8988T (cell line): Measurements from ENCODE around the gene PSMD1.
"Not testable (repeated sequence)": the region's sequence is repeated elsewhere in the genome, so short reads cannot be mapped to it uniquely, and the experiment has no call there.

Source experiments
- DNase-seq: peaks from one replicate; pipeline ENCODE4 v3.0.0; 2011

PSMD1 gene

DNA sequence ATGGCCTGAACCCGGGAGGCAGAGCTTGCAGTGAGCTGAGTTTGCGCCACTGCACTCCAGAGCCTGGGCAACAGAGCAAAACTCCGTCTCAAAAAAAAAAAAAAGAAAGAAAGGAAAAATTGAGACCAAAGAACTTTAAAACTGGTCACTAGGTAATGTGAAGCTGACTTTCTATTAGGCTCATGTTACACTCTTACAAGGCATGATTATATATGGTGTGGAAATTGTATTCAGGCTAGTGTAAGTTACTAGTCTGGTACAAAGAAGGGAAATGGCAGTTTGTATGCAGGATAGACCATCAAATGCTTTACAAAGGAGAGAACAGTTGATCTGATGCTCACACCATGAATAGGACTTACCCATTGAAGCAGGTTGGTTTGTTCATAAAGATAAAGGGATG lies 106.3 kb downstream of the PSMD1 start:
- DNase-seq, result no peak

DNA sequence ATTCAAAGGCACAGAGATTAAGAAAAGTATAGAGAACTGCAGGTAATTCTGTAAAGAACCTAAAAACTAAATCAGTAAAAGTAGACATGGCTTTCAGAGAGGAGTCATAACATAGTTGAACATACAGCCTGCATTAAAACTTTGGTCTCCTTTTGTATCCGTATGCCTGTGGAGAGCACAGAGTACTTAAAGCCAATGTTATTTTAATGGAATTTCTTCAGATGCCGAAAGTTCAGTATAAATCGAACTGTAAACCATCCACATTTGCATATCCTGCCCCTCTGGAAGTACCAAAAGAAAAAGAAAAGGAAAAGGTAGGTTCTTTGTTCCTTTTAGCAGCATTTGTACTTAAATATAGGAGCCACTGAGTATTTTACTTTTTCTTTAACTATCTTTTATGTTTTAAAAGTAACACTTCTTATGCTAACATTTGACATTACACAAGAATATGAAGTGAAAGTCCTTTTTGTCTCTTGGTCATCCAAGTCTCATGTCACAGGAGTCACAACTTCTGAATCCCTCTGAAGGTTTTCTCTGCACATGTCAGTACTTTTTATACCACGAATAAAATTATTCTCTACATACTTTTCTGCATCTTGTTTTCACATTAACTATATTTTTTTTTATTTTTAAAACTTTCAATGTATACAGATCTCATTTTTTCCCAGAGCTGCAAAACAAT lies 106.9 kb downstream of the PSMD1 start:
- no peak for DNase-seq

DNA sequence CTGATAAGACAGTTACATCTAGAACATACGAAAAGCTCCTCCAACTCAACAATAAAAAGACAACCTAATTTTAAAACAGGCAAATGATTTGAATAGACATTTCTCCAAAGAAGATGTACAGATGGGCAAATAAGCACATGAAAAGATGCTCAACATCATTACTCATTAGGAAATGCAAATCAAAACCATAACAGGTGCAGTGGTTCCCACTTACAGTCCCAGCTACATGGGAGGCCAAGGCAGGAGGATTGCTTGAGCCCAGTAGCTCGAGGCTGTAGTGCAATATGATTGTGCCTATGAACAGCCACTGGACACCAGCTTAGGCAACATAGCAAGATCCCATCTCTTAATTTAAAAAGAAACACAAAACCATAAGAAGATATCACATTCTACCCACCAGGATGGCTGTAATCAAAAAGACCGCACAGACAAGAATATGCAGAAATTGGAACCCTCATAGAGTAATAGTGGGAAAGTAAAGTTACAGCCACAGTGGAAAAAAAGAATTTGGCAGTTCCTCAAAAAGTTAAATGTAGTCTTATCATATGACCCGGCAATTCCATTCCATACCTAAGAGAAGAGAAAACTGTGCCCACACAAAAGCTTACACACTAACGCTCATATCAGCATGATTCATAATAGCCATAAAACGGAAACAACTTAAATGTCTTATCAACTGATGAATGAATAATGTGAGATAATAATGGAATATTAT lies 111.2 kb downstream of the PSMD1 start:
- no peak for DNase-seq

DNA sequence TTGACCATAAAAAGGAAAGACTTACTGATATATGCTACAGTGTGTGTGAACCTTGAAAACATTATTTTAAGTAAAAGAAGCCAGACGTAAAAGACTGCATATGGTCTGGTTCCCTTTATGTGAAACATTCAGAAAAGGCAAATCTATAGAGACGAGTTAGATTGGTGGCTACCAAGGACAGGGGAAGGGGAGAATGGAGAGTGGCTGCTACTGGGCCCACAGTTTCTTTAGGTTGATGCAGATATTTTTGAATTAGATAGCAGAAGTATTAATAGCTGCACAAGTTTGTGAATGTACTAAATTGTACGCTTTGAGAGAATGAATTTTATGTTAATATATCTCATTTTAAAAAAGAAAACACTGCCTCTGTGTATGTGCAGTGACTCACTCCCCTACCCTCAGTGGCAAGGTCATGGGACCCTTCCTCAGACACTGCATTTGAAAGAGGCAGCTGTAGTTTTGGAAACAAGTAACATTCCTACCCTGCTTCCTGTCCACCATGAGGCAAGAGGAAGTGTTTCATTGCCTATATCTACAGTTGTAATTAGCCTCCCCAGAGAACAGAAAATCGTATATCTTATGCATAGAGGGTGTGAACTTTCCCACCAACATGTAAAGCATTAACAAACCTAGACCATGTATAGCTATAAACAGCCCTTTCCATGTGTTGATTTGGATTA lies 111.9 kb downstream of the PSMD1 start:
- DNase-seq, result no peak

DNA sequence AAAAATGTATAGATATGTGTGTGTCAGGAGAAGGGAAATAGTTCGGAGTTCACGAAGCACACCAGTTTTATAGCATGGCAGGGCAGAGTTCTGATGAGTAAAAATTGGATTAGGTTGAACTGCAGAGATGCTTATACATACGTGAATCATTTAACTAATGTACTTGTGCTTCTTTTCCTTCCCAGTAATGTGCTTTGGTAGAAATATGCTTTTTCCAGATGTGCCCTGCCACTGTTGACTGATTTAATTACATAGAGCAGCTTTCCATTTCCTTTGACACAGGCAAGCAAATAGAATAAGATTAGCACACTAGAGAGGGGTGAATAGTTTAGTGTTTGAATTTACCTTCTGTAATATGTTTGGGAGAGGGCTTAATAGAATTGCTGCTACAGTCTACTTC lies 112.8 kb downstream of the PSMD1 start:
- no peak for DNase-seq

DNA sequence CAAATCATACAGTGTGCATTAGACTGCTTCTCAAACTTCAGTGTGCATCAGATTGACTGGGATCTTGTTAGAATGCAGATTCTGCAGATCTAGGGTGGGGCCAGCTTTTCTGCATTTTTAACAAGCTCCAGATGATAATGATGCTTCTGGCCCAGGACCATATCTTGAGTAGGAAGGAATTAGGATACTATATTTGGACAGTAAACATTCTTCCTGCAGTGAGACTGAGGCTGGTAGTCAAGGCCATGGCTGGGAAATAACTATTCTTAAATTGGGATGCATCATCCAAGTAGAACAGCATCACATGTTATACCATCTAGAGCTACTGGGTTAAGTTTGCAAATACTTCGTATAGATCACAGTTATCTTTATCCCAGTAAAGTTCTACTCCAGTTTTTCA lies 113.4 kb downstream of the PSMD1 start:
- no peak for DNase-seq

DNA sequence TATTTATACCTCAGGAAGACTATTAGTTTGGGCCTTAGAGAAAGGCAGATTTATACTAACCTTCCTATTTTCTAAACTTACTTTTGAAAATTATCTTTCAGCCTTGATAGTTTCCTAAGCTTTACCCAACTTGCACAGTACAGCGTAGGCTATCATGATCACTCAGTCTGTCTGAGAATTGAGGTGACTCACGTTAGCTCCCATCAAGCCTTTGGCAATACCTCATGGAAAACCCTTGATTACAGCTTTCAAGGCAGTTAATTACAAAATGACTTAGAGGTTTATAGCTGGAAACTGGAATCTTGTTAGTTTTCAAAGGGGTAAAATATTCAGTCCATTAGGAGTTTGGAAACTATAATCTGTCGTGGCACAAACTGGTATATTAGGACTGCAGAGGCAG lies 115.4 kb downstream of the PSMD1 start:
- DNase-seq, result no peak

DNA sequence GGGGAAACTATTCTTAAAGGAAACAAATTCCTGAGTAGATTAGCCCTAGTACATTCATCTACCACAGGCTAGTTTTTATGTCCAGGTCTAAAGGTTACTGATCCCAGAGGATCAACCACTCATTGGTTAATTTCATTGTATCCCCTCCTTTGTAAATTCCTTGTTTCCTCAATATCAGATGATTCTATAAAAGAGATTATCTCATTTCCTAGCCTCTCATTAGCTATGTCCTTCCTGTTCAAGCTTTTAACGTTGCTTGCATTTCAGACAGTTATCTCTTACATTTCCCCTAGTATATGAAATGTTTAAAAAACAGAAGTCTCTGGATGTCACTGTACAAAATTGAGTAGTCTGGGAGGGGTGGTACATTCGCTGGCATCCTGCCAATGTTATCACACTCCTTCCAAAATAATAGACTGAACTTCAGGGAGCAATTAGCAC lies 117.6 kb downstream of the PSMD1 start:
- DNase-seq, result no peak

DNA sequence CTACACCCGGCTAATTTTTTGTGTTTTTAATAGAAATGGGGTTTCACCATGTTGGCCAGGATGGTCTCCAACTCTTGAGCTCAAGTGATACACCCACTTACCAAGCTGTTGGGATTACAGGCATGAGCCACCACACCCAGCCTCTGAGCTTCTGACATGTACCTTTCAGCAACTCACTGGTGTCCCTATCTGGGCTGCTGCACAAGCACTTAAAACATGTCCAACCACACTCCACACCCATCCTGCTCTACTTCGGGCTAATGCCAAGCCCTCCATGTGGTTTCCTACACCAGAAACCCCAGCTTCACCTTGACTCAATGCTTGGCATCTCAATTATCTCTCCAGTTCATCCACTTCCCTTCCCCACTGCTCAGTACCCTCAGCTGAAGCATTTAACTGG lies 119.4 kb downstream of the PSMD1 start:
- no peak for DNase-seq

DNA sequence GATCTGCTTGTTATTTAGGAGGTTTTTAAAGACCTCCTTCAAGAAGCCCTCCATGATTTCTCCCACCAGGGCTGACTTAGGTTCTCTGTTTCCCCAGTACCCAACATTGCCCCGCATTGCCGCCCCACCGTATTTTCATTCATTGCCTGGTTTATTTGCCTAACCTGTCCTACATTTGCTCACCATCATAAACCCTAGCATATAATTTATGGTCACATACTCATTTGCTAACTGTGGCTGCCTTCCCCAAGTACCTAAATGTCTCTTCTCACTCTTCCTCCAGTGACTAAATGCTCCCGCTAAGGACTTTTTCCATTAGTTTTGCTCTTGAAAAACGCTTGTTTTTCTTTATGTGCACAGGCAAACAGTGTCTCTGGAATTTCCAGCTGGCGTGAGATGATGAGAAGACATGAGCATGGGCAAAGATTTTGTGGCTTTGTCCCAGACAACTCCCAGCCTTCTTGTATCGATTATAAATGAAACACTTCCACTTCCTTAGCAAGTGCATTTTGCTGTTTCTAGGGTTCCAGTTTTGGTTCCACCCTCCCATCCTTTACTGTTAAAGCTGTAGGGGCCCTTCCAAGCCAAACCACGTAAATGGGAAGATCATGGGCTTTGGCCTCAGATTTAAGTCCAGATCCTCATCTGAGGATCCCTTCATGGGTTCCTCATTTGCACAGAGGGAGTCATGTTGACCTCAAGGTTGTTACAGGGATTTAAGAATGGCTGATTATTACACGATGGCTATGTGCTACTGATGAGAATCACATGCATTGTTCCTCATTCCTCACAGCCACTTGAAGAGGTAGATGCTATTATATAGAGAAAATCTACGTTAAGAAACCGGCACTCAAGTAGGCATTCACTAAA lies 120.7 kb downstream of the PSMD1 start:
- no peak for DNase-seq

DNA sequence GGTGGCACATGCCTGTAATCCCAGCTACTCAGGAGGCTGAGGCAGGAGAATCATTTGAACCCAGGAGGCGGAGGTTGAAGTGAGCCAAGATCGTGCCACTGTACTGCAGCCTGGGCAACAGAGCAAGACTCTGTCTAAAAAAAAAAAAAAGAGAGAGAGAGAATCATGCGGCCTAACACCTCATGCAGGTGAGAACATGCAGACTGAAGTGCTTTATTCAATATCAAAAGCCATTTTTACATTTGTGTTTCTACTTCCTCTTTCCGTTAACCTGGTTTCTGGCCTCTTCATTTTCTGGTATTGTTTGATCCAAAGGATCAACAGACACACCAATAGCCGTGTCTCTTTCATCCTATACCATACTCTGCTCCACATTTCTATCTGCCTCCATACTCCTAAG lies 122.1 kb downstream of the PSMD1 start:
- DNase-seq, result not testable (repeated sequence)

DNA sequence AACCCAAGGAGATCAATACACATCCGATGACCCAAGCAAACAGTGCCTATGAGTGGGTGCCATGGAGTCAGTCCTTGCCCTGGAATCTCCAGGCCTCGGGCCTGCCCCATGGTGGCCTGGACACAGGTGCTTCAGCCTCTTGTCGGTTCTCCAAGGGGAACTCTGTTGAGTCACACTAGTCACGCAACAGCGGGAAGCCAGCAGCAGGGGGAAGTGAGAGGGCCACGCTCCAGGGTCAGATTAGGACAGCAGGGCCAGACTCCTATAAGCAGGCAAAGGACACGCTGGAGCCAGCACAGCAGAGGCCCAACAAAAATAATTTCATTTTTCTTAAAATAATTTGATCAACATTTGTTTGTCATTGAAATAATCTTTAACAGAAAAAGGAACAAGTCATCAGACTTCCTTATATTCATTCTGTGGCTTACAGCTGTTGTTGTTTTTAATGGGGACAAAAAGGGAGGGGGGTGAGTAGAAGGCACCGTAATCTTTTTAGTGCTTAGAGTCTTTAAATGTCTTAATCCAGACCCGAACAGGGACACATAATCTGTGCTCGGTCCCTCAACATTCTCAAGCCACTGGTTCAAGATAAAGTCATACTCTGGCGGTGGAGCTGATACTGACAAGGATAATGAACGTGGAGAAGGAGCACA lies 125.3 kb downstream of the PSMD1 start:
- no peak for DNase-seq

DNA sequence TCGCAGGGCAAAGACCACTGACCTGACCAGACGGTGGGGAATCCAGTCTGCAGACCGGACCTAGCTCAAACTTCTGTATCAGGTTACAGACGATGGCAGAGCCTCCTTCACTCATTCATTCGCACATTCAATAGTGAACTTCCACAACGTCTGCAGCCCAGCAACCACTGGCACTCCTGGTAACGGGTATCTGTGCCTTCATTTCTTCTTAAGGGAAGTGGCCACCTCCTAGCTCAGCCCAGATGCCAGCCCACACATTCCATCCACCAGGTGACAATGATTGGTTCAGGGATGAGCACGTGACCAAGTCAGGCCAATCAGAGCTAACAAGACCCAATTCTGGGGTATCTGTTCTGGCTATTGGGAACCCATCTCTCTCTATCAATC lies 125.8 kb downstream of the PSMD1 start:
- DNase-seq, result no peak

DNA sequence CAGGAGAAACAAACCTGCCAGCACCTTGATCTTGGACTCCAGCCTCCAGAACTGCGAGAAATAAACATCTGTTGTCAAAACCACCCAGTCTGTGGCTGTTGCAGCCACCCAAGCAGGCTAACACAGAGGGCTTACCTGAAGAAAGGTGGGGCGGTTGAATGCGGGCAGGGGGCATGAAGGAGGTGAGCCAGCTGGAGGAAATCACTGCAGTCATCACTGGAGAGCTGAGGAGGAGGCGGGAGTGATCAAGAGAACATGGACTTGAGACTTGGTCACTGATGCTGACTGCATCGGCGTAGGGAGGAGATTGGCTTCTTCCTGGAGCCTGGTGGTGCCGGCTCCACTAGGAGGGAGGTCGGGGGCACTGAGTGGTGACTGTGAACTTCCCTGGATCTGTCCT lies 127.2 kb downstream of the PSMD1 start:
- DNase-seq, result no peak

DNA sequence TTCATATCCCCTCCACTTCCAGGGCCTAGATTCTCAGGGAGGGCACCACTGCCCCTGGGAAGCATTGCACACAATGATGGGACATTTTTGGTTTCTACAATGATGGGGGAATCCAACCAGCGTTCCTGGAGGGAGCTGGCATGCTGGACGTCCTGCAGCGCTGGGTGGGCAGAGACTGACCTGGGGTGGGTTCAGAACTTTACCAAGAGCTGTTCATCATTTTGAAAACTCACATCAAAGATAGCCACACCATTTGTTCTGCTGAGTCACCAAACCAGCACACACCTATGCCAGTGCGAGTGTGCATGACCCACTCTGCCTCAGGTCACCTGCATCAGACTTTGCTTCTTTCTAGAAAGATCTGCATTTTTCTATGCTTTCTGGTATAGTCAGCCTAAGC lies 127.7 kb downstream of the PSMD1 start:
- no peak for DNase-seq

DNA sequence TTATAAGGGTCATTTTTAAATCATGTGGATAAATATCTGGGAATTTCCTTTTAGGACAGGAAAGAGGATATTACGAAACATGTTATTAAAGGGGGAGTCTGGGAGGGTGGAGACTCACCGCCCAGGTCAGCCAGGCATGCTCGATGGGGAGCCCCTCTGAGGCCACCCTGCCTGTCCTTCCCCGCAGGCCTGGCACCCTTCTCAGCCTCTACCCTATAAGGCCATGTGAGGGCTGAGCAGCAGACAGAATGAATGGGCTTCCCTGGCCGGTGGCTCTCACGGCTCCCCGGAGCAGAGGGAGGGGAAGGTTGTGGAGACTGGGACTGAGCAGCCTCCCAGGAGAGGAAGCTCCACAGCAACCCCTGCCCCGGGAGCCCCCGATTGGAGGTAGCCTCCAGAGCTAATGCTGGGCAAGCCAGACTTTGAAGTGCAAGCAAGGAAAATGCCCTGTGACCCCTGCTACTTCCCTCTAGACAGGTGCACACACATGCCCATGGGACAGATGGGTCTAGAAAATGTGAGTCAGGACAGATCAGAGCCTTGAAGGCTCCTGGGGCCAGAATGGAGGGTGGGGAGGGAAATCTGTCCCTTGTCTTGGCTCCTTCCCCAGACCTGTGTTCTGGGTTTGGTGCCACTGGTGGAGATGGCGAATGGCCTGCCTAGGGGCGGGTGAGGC lies 128.5 kb downstream of the PSMD1 start:
- no peak for DNase-seq

DNA sequence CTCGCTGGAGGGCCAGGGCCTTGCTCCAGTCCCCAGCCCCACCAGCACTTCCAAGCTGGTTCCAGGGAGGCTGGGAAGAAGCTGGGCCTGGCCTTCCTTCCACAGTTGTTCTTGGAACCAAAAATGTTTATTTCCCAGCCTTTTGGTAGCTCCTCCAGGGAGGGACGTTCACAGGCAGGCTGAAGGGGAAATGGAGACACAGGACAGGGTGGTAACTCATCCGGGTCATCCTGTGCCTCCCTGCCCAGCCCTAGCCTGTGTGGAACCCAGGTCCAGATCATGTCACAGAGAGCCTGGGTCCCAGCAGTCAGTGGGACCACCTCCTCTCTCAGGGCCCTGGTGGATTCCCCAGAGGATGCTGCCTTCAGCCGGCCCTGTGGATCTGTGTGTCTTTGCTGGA lies 129.2 kb downstream of the PSMD1 start:
- no peak for DNase-seq

DNA sequence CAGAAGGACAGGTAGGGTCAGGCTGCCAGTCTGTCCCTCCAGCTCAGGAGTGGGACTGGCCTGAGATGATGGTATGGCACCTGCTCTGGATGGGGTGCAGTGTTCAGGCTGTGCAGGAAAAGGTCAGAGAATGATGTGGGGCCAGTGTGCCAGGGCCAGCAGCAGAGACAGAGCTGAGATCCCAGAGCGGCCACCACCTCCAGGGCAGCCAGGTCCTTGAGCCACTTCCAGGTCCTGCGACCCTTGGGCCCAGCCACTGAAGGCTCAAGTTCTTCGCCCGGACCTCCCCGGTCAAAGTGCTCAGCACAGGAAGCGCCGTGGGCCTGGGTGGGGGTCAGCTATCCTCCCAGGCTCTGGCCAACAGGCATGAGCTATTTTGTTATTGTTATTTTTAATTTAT lies 129.7 kb downstream of the PSMD1 start:
- no peak for DNase-seq

DNA sequence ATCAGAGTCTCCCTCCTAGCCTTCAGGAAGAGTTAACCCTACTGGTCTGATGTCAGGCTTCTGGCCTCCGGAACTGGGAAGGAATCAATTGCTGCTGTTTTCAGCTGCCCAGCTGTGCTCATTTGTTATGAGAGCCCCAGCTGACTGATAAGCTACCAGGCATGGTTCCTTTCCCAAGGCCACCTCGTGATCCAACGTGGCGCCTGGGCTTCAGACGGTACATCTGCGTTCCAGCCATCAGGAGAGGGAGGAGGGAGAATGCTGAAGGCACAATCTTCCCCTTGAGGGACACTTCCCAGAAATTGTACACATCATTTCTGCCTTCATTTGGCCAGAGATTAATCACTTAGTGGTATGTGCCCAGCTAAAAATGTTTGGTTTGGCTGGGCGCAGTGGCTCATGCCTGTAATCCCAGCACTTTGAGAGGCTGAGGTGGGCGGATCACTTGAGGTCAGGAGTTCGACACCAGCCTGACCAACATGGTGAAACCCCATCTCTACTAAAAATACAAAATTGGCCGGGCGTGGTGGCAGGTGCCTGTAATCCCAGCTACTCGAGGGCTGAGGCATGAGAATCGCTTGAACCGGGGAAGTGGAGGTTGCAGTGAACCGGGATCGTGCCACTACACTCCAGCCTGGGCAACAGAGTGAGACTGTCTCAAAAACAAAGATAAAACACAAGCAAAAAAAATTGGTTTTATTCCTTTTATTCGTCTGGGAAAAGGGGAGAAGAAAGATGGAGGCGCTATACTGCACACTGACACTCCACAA lies 131.3 kb downstream of the PSMD1 start:
- DNase-seq, result no peak

DNA sequence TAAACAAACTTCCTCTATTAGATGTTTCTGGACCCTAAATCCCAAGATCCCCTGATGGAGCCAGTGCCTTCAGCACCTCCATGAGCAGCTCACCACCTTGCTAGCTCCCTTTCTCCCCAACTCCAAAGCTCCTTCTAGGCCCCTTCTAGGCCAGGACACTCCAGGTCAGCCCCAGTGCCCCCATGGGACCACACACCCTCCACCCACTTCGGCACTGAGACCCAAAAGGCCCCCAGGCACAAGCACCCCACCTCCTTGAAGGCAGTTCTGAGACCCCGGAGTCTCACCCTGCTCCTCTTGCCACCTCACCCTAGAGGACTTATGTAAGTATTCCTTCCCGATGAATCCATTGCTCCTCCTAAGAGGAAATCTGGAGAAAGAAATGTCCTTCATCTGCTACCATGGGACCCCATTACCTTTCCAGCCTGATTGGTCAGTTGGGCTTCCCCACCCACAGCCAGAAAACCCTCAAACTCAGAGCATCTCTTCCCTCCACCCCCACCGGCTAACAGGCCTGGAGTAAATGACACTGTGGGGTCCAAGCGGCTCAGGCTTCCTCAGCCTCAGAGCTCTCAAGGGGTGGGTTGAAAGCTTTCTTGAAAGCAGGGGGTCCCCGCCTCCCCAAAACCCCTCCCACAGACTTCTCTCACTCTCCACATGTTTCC lies 132.0 kb downstream of the PSMD1 start:
- no peak for DNase-seq

DNA sequence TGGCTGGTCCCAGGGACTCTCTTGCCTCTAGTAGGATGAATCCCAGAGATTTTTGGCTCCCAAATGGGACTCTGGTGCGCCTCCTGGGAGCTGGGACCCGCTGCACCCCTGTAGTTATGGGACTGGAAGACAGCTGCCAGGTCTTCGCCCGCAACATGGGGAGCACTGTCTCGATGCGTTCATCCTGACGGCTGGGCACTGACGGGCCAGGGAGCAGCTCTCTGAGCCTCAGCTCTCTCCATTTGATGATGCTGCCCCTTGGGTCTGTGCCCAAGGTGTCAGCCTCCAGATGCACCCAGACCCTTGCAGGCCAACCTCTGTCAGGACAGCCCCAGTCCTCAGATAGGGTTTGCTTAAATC lies 132.5 kb downstream of the PSMD1 start:
- no peak for DNase-seq
